Femur (tissue), 1 donor: ENCODE results near the gene TMEM30A.

Experiments
- DNase-seq: peaks from one replicate; pipeline ENCODE4 v3.0.0-alpha.2; 2017

TMEM30A gene

DNA sequence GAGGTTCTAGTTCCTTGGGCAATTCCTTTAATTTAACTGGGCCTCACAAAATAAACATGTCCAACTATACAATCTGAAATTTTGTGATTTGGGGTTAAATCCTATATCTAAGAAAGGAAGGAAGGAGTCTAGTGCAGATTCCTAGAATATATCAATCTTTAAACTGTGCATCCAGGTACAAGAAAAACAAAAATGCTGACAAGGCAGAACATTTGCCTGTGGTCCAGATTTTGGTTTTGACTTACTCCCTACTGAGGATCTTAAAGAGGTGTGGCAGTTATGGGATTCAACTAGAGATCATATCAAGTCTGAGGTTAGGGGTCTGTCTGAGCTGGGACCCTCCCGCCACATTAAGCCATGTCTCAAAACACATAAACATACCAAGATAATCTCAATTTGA is 23.3 kb downstream of the TMEM30A start:
- no peak for DNase-seq

DNA sequence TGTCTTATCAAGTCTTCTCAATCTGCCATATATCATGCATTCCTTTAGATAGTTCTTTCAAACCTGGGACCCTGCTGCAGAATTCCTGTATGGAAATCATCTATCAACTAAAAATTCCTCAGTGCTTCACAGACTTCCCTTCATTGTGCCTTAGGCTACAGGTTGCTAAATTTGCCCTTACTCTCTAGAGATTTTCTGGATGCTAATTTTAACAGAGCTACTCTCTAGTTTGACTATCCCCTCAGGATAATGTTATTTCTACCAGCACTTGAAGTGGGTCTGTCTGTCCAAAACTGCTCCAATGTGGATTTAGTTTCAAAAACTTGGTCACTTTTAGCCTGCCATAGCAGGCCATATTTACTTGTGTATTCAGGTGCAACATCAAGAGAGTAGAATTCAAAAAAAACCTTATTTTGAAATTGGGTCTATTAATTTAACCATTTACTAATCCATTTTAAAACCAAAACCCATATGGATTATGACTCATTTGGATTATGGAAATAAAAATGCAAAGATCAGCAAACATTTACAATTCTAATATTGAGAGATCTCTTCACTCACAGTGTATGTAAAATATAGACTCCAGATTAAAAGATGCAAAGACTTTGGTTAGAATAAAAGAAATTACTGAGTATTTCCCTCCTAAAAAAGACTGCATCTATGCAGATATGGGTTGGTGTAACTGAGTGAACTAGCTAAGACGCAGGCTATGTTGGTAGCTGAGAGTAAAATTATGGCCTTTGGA is 27.1 kb downstream of the TMEM30A start:
- DNase-seq, result no peak

- no peak for DNase-seq
These were observed 34.0 kb downstream of the TMEM30A start for GRCh38 chr6:75250552-75250951.

DNA sequence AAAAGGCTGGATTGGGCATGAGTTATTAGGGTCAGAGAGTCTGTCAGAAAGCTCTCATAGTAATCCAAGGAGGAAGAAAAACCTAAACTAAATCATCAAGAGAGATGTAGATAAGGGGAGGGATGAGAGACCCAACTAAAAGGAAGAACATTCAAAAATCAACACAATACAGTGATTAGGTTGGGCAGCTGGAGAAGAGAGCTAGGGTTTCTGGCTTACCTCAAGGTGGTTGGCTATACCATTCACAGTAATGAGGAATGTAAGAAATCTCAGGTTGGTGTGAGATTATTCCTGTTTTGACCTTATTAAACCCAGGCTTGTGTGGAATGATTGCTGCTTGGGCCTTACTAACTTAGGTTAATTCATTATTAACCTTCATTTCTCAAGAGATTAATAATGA is 34.8 kb downstream of the TMEM30A start:
- DNase-seq, result no peak

DNA sequence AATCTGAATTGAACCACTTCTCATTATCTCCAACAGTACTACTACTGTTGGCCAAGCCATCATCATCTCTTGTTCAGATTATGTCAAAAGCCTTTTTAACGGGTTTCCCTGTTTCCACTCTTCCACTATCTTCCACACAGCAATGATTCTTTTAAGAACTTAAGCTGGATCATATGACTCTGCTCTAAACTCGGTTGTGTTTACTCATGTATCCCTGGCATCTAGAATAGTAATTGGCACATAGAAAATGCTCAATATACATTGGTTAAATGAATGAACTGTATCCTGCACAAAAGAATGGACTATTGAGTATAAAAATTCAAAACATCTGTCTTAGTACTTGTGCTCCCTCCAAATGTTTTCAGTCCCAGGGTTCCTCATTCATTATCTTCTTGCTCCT is 38.2 kb downstream of the TMEM30A start:
- DNase-seq, result no peak

GRCh38 chr6:75244063-75244584 is 40.5 kb downstream of the TMEM30A start:
- DNase-seq, result no peak

GRCh38 chr6:75243333-75244062 is 41.1 kb downstream of the TMEM30A start, which contains the start of gene COX7A2:
TSS of gene COX7A2 (minus strand) at chr6:75243801. CDS start at chr6:75243734, 67 bp downstream.
- DNase-seq, result peak; percentile 96

DNA sequence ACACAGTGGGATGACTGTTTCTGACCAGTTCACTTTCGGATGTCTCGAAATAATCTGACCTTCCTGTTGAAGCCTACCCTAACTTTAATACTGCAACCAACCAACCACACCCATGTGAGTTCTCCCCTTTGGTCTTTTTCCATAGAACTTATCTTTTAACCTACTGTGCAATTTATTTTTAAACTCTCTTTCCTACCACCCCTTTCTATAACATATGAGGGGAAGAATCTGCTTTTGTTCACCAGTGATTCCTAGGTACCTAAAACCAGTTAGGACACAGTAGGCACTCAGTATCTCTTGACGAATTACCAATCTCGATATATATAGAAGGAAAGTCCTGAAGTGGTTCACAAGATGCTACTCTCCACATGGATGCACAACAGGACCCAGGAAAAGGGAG is 48.0 kb downstream of the TMEM30A start:
- no peak for DNase-seq

DNA sequence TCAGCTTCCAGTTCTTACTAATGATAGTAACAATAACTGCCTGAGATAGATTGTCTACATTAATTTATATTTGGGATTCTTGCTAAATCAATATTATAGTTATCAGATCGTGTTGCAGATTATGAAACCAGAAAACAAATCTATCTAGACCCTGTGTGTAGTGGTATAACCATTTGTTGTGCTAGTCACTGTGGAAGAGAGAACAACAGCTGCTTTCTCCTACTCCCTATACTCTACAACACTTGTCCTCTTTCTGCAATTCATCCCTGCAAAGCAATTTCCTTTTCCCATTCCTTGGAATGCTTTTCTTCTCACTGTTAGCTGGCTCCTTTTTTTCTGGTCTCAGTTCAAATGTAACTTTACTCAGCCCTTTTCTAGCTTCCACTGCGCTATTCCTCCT is 49.3 kb downstream of the TMEM30A start:
- no peak for DNase-seq

GRCh38 chr6:75234126-75234865 is 50.3 kb downstream of the TMEM30A start:
- DNase-seq, result peak; percentile 47

- no peak for DNase-seq
These were observed 51.4 kb downstream of the TMEM30A start for GRCh38 chr6:75233092-75233615.

DNA sequence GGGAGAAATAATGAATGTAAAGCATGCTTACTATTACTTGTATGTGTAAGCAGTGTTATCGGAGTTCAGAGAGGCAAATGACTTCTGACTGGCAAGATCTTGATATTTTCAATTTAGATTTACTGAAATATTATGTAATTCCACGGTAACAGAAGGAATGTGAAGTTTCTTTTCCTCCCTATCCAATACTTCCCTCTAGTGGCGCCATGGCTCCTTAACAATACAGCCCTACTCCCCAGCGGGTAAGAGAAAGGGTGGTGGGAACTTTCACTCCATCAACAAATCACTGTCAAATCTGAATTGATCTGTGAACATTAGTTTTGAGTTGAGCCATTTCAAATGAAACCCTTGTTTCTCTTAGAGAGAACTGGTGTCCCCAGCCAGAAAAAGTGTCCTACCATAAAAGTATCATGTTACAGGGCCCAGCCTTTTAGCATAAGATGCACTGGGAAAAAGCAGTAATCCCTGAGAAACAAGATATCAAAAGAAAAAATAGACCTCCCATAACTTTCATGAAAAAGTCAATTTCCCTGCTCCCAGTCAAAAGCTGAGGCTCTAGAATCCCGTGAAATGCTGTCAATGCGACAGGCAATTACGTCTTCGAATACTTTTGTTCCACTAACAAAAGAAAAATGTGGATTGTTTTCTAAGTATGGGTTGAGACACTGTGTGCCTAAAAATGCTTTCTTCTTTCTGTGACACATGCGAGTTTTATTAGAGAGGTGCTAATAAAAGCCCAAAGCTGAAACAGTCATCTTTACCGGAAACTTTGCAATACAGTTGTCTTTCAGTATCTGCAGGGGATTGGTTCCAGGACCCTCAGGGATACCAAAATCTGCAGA is 53.9 kb downstream of the TMEM30A start:
- DNase-seq, result no peak

GRCh38 chr6:75224303-75224926 is 60.2 kb downstream of the TMEM30A start:
- DNase-seq, result no peak

DNA sequence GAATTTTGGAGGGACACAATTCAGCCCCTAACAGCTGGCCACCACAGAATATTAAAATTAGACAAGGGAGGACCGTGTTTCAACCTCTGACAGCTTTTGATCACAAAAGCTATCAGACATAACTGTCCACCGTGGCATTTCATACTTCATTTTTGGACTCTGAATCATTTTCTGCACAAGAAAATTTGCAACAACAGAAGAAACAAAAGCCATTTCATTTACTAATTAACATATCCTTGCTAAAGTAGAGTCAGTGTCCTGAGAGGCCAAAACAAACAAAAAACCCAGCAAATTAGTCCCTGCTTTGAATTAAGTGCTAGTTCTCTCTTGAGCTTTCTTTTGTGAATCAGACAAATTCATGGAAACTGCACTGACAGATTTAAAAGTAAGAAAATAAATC is 61.2 kb downstream of the TMEM30A start:
- DNase-seq, result no peak

DNA sequence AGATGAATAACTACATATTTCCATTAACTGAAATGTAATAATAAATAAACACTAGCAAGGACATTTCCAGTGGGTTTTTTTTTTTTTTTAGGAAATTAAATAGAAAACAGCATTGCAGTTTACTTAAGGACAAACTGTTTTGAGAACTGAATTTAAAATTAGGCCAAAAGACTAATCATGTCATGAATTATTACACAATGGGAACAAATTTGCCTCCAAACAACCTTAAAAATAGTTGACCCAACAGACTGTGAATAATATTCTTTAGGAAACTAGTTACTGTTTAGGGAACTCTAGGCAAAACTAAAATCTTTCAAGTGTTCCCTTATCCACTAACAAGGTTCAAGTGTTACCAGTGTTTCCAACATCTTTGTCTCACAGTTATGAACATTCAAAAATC is 62.3 kb downstream of the TMEM30A start:
- no peak for DNase-seq

DNA sequence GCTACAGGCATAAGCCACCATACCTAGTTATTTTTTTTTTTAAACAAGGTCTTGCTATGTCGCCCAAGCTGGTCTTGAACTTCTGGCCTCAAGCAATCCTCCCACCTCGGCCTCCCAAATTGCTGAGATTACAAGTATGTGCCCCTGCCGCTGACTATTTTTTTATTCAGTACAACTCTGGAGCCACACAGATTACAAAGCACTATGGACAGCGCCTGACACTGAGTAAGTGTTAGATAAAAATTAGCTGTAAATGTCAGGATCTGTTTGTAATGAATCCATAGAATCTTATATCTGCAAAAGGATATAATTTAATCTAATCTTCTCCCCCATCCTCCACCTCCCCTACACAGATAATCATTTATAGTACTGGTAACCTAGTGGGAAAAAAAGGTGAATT is 63.5 kb downstream of the TMEM30A start:
- no peak for DNase-seq

DNA sequence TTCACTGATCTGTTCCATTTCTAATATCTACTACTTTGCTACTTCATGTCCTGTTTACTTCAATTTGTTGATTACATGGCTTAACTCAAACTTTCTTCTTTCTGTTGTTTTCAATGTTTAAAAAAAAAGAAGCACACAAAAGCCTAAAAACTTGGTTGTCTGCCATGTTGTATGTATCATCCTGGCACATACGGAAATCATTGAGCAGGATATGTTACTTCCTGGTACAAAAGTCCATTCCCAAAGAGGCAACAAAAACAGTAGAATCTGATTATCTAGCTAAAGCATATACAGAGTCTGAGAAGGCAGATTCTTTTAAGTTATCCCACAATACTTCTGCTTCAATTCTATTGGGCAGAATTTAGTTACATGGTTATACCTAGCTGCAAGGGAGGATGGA is 64.2 kb downstream of the TMEM30A start:
- DNase-seq, result no peak

- DNase-seq, result no peak
These were observed 65.3 kb downstream of the TMEM30A start for GRCh38 chr6:75219263-75219662.

GRCh38 chr6:75217193-75217592 is 67.4 kb downstream of the TMEM30A start:
- no peak for DNase-seq

DNA sequence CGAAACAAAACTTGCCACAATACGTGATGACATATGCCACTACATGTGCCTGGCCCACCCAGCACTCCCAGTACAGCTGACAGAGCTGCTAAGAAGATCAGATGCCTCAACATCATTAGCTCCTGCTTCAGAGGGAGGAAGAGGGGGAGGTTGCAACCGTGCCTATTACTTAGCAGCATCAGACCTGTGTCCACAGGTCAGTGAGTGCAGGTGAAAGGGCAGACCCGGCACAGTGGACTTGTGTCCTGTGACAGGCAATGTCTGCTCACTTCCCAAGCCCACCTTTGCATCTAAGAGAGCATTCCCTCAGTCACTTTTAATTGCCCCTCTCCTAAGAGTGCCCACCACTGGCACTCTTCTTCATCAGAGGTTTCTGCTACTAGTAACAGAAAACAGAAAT is 69.3 kb downstream of the TMEM30A start:
- DNase-seq, result no peak

DNA sequence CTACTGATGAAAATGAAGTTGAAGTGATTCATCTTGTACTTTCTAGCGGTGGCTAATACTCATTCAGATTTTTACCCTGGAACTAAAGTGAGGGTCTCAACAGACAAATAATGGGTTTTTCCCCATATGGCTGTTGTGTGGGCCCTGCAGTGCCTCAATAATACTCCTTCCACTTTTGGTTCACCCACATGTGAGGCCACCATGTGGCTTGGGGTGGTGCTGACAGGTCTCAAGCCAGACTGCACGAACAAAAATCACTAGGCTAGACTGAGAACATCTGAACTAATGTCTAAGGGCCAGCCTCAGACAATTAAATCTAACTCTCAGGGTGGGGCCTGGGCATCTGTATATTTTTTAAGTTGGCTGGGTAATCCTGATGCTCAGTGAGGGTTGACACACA is 70.9 kb downstream of the TMEM30A start:
- DNase-seq, result no peak

DNA sequence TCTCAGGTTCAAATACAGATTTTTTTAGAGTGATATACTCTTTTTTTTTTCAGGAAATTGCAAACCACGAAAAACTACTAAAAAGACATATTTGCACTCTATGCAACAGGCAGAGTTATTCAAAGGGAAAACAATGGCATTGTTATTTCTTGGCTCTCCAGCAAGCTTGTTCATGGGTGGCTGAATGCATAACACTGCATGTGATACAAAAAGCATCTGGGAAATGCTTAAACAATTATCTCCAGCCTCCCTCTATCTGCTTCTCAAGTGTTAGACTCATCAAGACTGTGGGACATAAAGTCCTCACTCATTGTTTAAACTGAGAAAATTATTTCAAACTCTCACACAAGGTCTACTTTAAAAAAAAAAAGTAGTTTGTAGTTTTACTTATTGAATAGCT is 71.5 kb downstream of the TMEM30A start:
- no peak for DNase-seq
